ENCODE results near the gene NEK3. TPM values are rescaled to one million over a fixed set of nuclear protein-coding genes. Genes with fewer than 3 reads are reported as not detected.
"Not testable (repeated sequence)": the region's sequence is repeated elsewhere in the genome, so short reads cannot be mapped to it uniquely, and the experiment has no call there.

NEK3 gene
- 5.2 and 7.6 TPM in 2 replicates for total RNA-seq

- intact Hi-C loops (cut with micrococcal nuclease), result loop anchor here (2.0 kb wide), 1 partner anchor 147 kb away; the partner anchor contains the start of gene ALG11
Measured at GRCh38 chr13:52159159-52159982, at the start of gene NEK3. TSS of gene NEK3 (minus strand) at chr13:52159597. CDS start at chr13:52156191, 3,406 bp downstream.

DNA sequence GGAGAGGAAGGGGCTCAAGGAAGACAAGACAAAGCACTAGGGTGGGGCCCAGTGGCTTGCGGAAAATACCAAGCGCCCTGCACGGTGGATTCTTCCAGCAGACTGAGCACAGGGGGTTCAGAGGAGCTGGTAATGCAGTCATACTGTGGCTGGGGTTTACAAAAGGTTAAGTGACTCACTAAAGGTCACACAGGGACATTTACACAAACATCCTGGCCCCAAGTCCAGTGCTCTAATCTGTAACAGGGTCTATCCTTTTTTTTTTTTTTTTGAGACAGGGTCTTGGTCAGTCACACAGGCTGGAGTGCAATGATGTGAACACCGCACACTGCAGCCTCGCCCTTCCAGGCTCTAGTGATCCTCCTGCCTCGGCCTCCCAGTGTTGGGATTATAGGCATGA is 49.0 kb upstream of the NEK3 start:
- intact Hi-C loops (cut with micrococcal nuclease), result not testable (repeated sequence)

- intact Hi-C loops (cut with micrococcal nuclease), result not testable (repeated sequence)
Measured at GRCh38 chr13:52207896-52208295, 48.5 kb upstream of the NEK3 start.

- intact Hi-C loops (cut with micrococcal nuclease), result not testable (repeated sequence)
Measured at GRCh38 chr13:52207337-52207736, 47.9 kb upstream of the NEK3 start.

DNA sequence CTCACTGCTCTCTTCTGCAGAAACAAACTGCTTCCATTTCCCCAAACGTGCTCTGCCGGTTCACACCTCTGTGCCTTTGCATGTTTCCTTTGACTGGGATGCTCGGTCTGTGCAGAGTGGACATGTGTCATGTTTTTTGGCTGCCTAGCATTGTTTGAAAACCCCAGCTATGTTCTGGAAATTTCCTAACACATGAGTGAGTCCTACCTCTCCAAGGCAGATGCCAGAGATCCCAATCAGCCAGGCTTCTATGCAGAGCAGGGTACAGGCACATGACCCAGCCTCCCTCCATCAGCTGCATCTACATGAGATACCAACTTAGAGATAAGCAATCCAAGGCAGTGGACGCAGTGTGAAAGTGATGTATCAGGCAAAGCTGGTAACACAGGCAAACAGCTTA is 45.1 kb upstream of the NEK3 start:
- intact Hi-C loops (cut with micrococcal nuclease), result not testable (repeated sequence)

- intact Hi-C loops (cut with micrococcal nuclease), result not testable (repeated sequence)
Measured at GRCh38 chr13:52203864-52204263, 44.5 kb upstream of the NEK3 start.

DNA sequence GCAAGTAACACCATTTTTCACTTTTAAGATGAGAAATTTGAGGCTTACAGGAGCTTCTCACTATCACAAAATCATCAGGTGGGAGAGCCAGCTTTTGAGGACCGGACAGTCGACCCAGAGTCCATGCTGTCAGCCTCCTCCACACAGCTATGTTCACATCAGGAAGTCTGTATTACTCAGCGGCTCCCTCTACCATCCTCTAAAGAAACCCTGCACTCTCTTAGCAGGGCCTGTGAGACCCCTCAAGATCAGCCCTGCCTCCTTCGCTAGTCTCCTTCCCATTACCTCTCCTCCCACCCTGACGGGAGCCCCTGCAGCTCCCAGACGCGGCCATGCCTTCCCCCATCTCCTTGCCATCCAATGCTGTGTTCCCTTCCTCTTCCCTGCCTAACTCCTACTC is 43.1 kb upstream of the NEK3 start:
- intact Hi-C loops (cut with micrococcal nuclease), result not testable (repeated sequence)

- intact Hi-C loops (cut with micrococcal nuclease), result not testable (repeated sequence)
Measured at GRCh38 chr13:52201439-52202193, 42.2 kb upstream of the NEK3 start.

GRCh38 chr13:52195401-52195837 is 36.0 kb upstream of the NEK3 start:
- intact Hi-C loops (cut with micrococcal nuclease), result loop anchor here (2.0 to 10.0 kb wide), 3 partner anchors 67 to 611 kb away; partner anchors contain the start of genes NEK5 and WDFY2

- intact Hi-C loops (cut with micrococcal nuclease), result loop anchor here (1.0 to 10.0 kb wide), 8 partner anchors 36 to 742 kb away; partner anchors contain the start of genes ALG11, CKAP2, INTS6 and NEK5
Measured at GRCh38 chr13:52194184-52194868, 34.9 kb upstream of the NEK3 start.

- intact Hi-C loops (cut with micrococcal nuclease), result loop anchor here (1.0 to 10.0 kb wide), 8 partner anchors 35 to 741 kb away; partner anchors contain the start of genes ALG11, CKAP2, INTS6 and NEK5
Measured at GRCh38 chr13:52193587-52194183, 34.3 kb upstream of the NEK3 start.

GRCh38 chr13:52187424-52188187 is 28.2 kb upstream of the NEK3 start:
- intact Hi-C loops (cut with micrococcal nuclease), result not testable (repeated sequence)

DNA sequence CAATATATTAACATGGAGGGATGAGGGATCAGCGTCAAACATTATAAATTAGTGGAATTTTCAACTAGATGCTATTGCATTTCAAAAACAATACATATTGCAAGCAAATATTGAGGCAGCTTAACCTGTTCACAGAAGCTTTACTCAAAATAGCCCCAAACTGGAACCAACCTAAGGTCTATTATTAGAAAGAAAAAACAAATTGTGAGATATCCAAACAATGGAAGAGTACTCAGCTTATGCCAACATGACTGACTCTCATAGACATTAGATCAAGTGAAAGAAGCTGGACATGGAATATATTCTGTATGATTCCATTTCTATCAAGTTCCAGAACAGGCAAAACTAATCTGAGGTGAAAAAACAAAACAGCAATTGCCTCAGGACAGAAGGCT is 27.6 kb upstream of the NEK3 start:
- intact Hi-C loops (cut with micrococcal nuclease), result no loop called here

DNA sequence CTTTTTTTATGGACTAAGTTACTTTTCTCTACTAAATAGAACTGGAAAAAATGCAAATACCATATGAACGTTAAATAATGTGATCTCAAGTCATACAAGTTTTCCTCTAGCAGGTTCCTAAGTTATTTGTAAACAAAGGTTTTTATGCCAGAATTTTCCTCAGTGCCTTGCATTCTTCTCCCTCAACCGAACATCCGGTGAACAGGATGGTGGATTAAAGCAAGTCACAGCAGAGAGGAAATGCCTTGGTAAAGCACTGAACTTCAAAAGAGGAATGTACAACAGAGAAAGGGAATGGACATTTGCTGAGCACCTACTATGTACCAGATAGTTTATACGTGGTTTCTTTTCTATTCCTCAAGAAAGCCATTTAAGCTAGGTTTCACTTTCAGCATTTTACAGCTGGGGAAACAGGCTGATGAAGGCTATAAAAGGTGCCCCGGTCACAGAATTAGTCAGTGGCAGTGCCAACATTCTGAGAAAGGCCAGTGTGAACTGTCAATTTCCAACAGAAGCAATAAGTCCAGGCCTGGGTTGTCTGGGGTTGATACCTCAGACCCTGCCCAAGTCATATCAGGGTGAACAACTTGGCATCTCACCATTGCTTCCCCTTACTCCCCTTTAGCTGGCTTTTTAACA is 22.0 kb upstream of the NEK3 start:
- intact Hi-C loops (cut with micrococcal nuclease), result not testable (repeated sequence)

- intact Hi-C loops (cut with micrococcal nuclease), result no loop called here
Measured at GRCh38 chr13:52179925-52180324, 20.5 kb upstream of the NEK3 start.

DNA sequence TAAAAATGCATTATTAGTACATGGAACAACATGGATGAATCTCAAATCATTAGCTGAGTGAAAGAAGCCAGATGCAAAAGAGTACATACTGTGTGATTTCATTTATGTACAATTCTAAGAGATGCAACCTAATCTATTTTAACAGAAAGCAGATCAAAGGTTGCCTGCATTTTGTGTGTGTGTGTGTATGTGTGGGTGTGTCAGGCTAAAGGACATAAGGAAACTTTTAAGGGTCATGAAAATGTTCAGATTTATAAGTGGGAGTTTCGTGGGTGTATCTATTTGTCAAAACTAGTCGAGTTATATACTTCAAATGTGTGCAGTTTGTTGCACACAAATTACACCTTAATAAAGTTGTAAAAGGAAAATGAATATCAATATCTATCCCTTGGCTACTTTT is 17.9 kb upstream of the NEK3 start:
- intact Hi-C loops (cut with micrococcal nuclease), result no loop called here

DNA sequence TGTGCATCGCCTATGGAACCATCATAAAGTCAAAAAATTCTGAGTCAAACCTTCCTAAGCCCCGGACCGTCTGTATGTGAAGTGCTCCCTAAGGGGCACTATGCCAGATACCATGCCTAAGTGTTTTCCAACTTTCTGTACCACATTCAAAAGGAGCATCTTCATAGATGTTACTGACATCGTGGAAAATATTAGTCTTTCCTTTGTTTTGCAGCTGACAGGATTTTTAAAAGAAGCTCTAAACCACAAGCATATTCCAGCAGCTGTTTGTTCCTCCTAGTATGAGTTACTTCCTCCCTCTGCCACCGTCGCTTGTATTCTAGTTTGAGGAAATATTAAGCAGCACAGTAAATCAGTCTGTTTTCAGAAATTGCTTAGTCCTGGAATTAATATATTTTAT is 14.6 kb upstream of the NEK3 start:
- intact Hi-C loops (cut with micrococcal nuclease), result not testable (repeated sequence)

DNA sequence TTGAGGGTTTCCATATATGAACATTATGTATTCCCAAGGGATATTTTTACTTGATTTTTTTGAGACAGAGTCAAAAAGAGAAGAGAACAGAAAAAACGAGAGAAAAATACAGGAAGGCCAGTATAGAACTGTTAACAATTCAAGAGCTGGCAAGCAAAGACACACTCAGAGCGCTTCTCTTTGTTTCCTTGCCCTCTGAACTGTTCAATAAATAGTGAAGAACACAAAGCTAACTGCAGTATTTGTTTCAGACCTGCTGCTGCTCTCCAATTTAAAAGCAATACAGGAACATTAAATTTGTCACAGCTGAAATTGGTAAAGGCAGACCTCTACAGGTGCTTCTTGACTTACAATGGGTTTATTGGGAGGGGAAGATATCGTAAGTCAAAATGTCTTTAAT is 14.0 kb upstream of the NEK3 start:
- intact Hi-C loops (cut with micrococcal nuclease), result no loop called here

DNA sequence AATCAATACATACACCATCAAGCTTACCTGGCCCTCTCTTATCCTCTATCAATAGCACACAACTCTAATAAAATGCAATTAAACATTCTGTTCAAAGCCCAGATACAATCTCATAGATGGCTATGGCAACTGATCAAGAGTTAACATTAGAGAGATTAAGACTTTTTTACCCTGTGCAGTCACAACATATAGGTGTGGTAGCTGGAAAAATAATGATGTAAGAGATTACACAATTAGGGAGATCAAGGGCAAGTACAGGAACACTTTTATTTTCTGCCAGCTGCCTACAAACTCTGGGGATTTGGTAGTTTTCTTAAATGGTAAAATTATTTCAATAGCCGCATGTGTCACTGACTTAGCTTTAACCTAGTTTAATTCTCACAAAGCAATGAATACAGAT is 12.3 kb upstream of the NEK3 start:
- intact Hi-C loops (cut with micrococcal nuclease), result not testable (repeated sequence)

All from T-helper 2 cell treated with Interferon-gamma antibody and Interleukin-4, amounts not matched to agents 100 ng/mL and 5 ng/mL, for 36 hours (primary cell).